CD4-positive, alpha-beta T cell (primary cell): ENCODE measurements around the gene CYP27B1. TPM values are rescaled to one million over a fixed set of nuclear protein-coding genes. Genes with fewer than 3 reads are reported as not detected.

ENCODE experiments used
- ATAC-seq: fragments of 200-7000 bp; cut with Tn5 transposase; one replicate; pipeline ENCODE4 v1.10.0; 2022; ENCODE audit warnings: mild to moderate bottlenecking; ENCODE audit not compliant: poor library complexity
- CTCF ChIA-PET: fragments of 350-600 bp; sonication (Branson Sonifier 250); formaldehyde crosslinking; loops from one replicate; lab custom pipeline; 2021; ENCODE audit warnings: antibody characterized with exemption, inconsistent platforms; lab: Charles Lee
- POLR2A ChIA-PET: fragments of 350-600 bp; sonication (Branson Sonifier 250); formaldehyde crosslinking; loops from one replicate; lab custom pipeline; 2021; ENCODE audit warnings: antibody characterized with exemption, inconsistent platforms; lab: Charles Lee
- DNase-seq, 14 experiments: peaks; one replicate each; pipeline ENCODE4 v3.0.0-alpha.2; 2013 to 2020; ENCODE audit warnings: mixed read lengths in 2 of 14
- H3K27ac ChIP-seq, 2 donors: one replicate each; pipeline versions ENCODE4 v1.5.1 to v1.7.0; 2013; ENCODE audit warnings: low read length in 2 of 2, low read depth in 1 of 2, mild to moderate bottlenecking in 1 of 2
- H3K27me3 ChIP-seq, 2 experiments: 1 replicate in 1 of 2; 2 replicates in 1 of 2; pipeline versions ENCODE4 v1.6.1 to v1.7.0; 2013; ENCODE audit warnings: low read length in 2 of 2, control low read depth in 1 of 2, mild to moderate bottlenecking in 1 of 2, moderate library complexity in 1 of 2; ENCODE audit not compliant: insufficient read depth in 2 of 2, control insufficient read depth in 1 of 2
- H3K36me3 ChIP-seq: one replicate; pipeline ENCODE4 v1.6.1; 2013; ENCODE audit warnings: low read length, control low read depth; ENCODE audit not compliant: insufficient read depth
- H3K4me1 ChIP-seq: one replicate; pipeline ENCODE4 v1.6.1; 2013; ENCODE audit warnings: low read length, control low read depth; ENCODE audit not compliant: insufficient read depth
- H3K4me3 ChIP-seq: one replicate; pipeline ENCODE4 v1.5.1; 2013; ENCODE audit warnings: mild to moderate bottlenecking, low read length, moderate library complexity
- H3K9me3 ChIP-seq, 2 experiments: 1 replicate in 1 of 2; 2 replicates in 1 of 2; pipeline versions ENCODE4 v1.6.1 to v1.7.0; 2013; ENCODE audit warnings: low read length in 2 of 2, mild to moderate bottlenecking in 2 of 2, control low read depth in 1 of 2, moderate library complexity in 1 of 2; ENCODE audit not compliant: control insufficient read depth in 1 of 2, insufficient read depth in 1 of 2
- H3K27ac Mint-ChIP-seq: one replicate; pipeline ENCODE4 v1.8.0; 2020; ENCODE audit warnings: mixed read lengths
- H3K27me3 Mint-ChIP-seq: one replicate; pipeline ENCODE4 v1.8.0; 2021; ENCODE audit warnings: mixed read lengths
- H3K36me3 Mint-ChIP-seq: one replicate; pipeline ENCODE4 v1.8.0; 2021; ENCODE audit warnings: low read depth, mixed read lengths
- H3K4me1 Mint-ChIP-seq: one replicate; pipeline ENCODE4 v1.8.0; 2021; ENCODE audit warnings: low read depth, mixed read lengths
- H3K4me3 Mint-ChIP-seq: one replicate; pipeline ENCODE4 v1.8.0; 2020; ENCODE audit warnings: mild to moderate bottlenecking, mixed read lengths
- H3K9me3 Mint-ChIP-seq: one replicate; pipeline ENCODE4 v1.8.0; 2020; ENCODE audit warnings: mixed read lengths
- CTCF ChIP-seq: fragments of 200-600 bp; IDR thresholded peaks from one replicate; pipeline ENCODE4 v1.8.0; 2022; ENCODE audit warnings: antibody characterized with exemption, mild to moderate bottlenecking
- intact Hi-C, 2 experiments: fragments of 100-400 bp; cut with DNase I in 1 of 2; cut with micrococcal nuclease in 1 of 2; formaldehyde crosslinking; loops; one replicate each; pipeline versions ENCODE4 v1.15.1 to v1.9.0; 2023 to 2025; cut with DNase I, micrococcal nuclease
- total RNA-seq, 174 experiments: library from RNA in 2 of 174; stranded (reverse) in 2 of 174; gene quantifications; one replicate each; pipeline ENCODE4 v1.2.3 and lab custom pipeline; 2021 to 2026

CYP27B1 gene
- total RNA-seq, 2 experiments from 2014 or later = 1.0 to 1.4 TPM

- Mint-ChIP-seq H3K27me3 (no peaks in the 10 kb centered on the region), H3K9me3 (no peaks in the 10 kb centered on the region), H3K4me1 (peaks cover 47% of the 10 kb centered on the region), H3K27ac (peak within 1 kb of the TSS; percentile 100), H3K4me3 (peak within 1 kb of the TSS; percentile 100), H3K36me3 (peaks cover 41% of the 10 kb centered on the region)
- ATAC-seq (peak; percentile 93), DNase-seq (peak; percentile 93 to 99 (median 98))
- Histone ChIP-seq H3K27me3 (no peaks in the 10 kb centered on the region), H3K4me3 (peak within 1 kb of the TSS; percentile 89), H3K36me3 (peaks cover 26% of the 10 kb centered on the region), H3K4me1 (peaks cover 58% of the 10 kb centered on the region), H3K9me3 (no peaks in the 10 kb centered on the region), H3K27ac (peak within 1 kb of the TSS; percentile 51 to 78)
- CTCF ChIA-PET = interaction anchor here (0.7 to 2.8 kb wide), 11 partner anchors 9 to 157 kb away, joined by 3 to 20 read pairs (median 4); partner anchors contain the start of genes EEF1AKMT3 and METTL1
- intact Hi-C loops = loop anchor here (1.0 to 5.0 kb wide), 5 partner anchors 11 to 124 kb away; partner anchors contain the start of genes EEF1AKMT3 (in 1 of the 2) and METTL1 (in 1 of the 2)
- POLR2A ChIA-PET = interaction anchor here (0.6 to 2.8 kb wide), 14 partner anchors 9 to 89 kb away, joined by 3 to 11 read pairs (median 4); partner anchors contain the start of genes AVIL, CTDSP2, CYP27B1 and EEF1AKMT3
- peak; percentile 90 for TF ChIP-seq CTCF
Measured at GRCh38 chr12:57782608-57783465, 16.0 kb upstream of the CYP27B1 start, which contains the start of gene TSFM. TSFM (plus strand) TSS chr12:57782787; CDS start chr12:57782802, 15 bp downstream.

- Histone ChIP-seq H3K27ac (peak overlapping the region; percentile 51 to 78), H3K27me3 (no peaks in the 10 kb centered on the region), H3K4me3 (peak overlapping the region; percentile 89), H3K9me3 (no peaks in the 10 kb centered on the region), H3K4me1 (peaks cover 58% of the 10 kb centered on the region), H3K36me3 (peaks cover 20% of the 10 kb centered on the region)
- no peak for DNase-seq
- ChIA-PET CTCF (interaction anchor here (0.7 to 2.8 kb wide), 5 partner anchors 10 to 122 kb away, joined by 3 to 20 read pairs (median 5); partner anchors contain the start of genes EEF1AKMT3 and METTL1), POLR2A (interaction anchor here (1.0 to 2.8 kb wide), 13 partner anchors 9 to 159 kb away, joined by 3 to 15 read pairs (median 4); partner anchors contain the start of genes ATP23, CYP27B1, EEF1AKMT3 and METTL1)
- intact Hi-C loops = loop anchor here (1.0 to 5.0 kb wide), 5 partner anchors 10 to 125 kb away; partner anchors contain the start of genes EEF1AKMT3 (in 1 of the 2) and METTL1 (in 1 of the 2)
- Mint-ChIP-seq H3K27me3 (no peaks in the 10 kb centered on the region), H3K4me3 (peak overlapping the region; percentile 100), H3K4me1 (peaks cover 47% of the 10 kb centered on the region), H3K27ac (peak overlapping the region; percentile 100), H3K36me3 (peaks cover 34% of the 10 kb centered on the region), H3K9me3 (no peaks in the 10 kb centered on the region)
- ATAC-seq = peak; percentile 2
- no peak for TF ChIP-seq CTCF
Measured at GRCh38 chr12:57782243-57782607, 15.3 kb upstream of the CYP27B1 start.

- Histone ChIP-seq H3K36me3 (peaks cover 16% of the 10 kb centered on the region), H3K27ac (peak overlapping the region; percentile 51 to 78), H3K27me3 (no peaks in the 10 kb centered on the region), H3K4me3 (no peak overlapping the region), H3K9me3 (no peaks in the 10 kb centered on the region), H3K4me1 (peaks cover 58% of the 10 kb centered on the region)
- Mint-ChIP-seq H3K9me3 (no peaks in the 10 kb centered on the region), H3K4me1 (peaks cover 47% of the 10 kb centered on the region), H3K27ac (peak overlapping the region; percentile 100), H3K36me3 (peaks cover 30% of the 10 kb centered on the region), H3K4me3 (peak overlapping the region; percentile 100), H3K27me3 (no peaks in the 10 kb centered on the region)
- intact Hi-C loops = loop anchor here (1.0 to 5.0 kb wide), 5 partner anchors 10 to 126 kb away; partner anchors contain the start of genes EEF1AKMT3 (in 1 of the 2) and METTL1 (in 1 of the 2)
- peak in 1 of 14 experiments; percentile 22 for DNase-seq
- ATAC-seq = no peak
- ChIA-PET POLR2A (interaction anchor here (0.9 to 2.8 kb wide), 14 partner anchors 10 to 159 kb away, joined by 3 to 15 read pairs (median 4); partner anchors contain the start of genes ATP23, CTDSP2, CYP27B1 and EEF1AKMT3), CTCF (interaction anchor here (1.2 to 2.8 kb wide), 4 partner anchors 10 to 124 kb away, joined by 3 to 20 read pairs (median 4); partner anchors contain the start of genes EEF1AKMT3 and METTL1)
- no peak for TF ChIP-seq CTCF
Measured at GRCh38 chr12:57781801-57782200, 14.9 kb upstream of the CYP27B1 start.
